GM23248 (cell line): ENCODE results near the gene LMOD2. TPM values are rescaled to one million over a fixed set of nuclear protein-coding genes. Genes with fewer than 3 reads are reported as not detected.

Source experiments
- DNase-seq: peaks from one replicate; pipeline ENCODE4 v3.0.0-alpha.2; 2015
- H2AFZ ChIP-seq: fragments of 200-600 bp; sonication (generic); 2 replicates; pipeline ENCODE4 v1.6.1; 2016; ENCODE audit warnings: antibody characterized with exemption
- H3F3A ChIP-seq: fragments of 200-600 bp; sonication (generic); 2 replicates; pipeline ENCODE4 v1.6.1; 2016; ENCODE audit warnings: mild to moderate bottlenecking, antibody characterized with exemption, mixed run types; ENCODE audit not compliant: insufficient read depth
- H3K27ac ChIP-seq: fragments of 200-600 bp; sonication (generic); 2 replicates; pipeline ENCODE4 v1.5.1; 2016; ENCODE audit warnings: mild to moderate bottlenecking
- H3K27me3 ChIP-seq: fragments of 200-600 bp; sonication (generic); replicated peaks from 2 replicates; pipeline ENCODE4 v1.6.1; 2016; ENCODE audit warnings: mild to moderate bottlenecking; ENCODE audit not compliant: insufficient read depth
- H3K36me3 ChIP-seq: fragments of 200-600 bp; sonication (generic); 2 replicates; pipeline ENCODE4 v1.6.1; 2016; ENCODE audit warnings: low read depth, mild to moderate bottlenecking
- H3K4me1 ChIP-seq: fragments of 200-600 bp; sonication (generic); 2 replicates; pipeline ENCODE4 v1.6.1; 2016; ENCODE audit warnings: mild to moderate bottlenecking; ENCODE audit not compliant: insufficient read depth
- H3K4me2 ChIP-seq: fragments of 200-600 bp; sonication (generic); one replicate; pipeline ENCODE4 v1.6.1; 2016; ENCODE audit warnings: mild to moderate bottlenecking; ENCODE audit not compliant: unreplicated experiment
- H3K4me3 ChIP-seq: fragments of 200-600 bp; sonication (generic); 2 replicates; pipeline ENCODE4 v1.5.1; 2016; ENCODE audit warnings: mild to moderate bottlenecking
- H3K79me2 ChIP-seq: fragments of 200-600 bp; sonication (generic); 2 replicates; pipeline ENCODE4 v1.6.1; 2016; ENCODE audit warnings: mild to moderate bottlenecking; ENCODE audit not compliant: insufficient read depth
- H3K9ac ChIP-seq: fragments of 200-600 bp; sonication (generic); 2 replicates; pipeline ENCODE4 v1.6.1; 2016; ENCODE audit warnings: mild to moderate bottlenecking
- H3K9me2 ChIP-seq: fragments of 200-600 bp; sonication (generic); 2 replicates; pipeline ENCODE4 v1.6.1; 2016; ENCODE audit warnings: mixed run types, mild to moderate bottlenecking, moderate library complexity; ENCODE audit not compliant: insufficient read depth
- H3K9me3 ChIP-seq: fragments of 200-600 bp; sonication (generic); one replicate; pipeline ENCODE4 v1.6.1; 2017; ENCODE audit warnings: low read depth
- H4K20me1 ChIP-seq: fragments of 200-600 bp; sonication (generic); 2 replicates; pipeline ENCODE4 v1.6.0; 2016; ENCODE audit not compliant: insufficient read depth
- EZH2 ChIP-seq: fragments of 200-600 bp; sonication (generic); IDR thresholded peaks from 2 replicates; pipeline ENCODE4 v1.6.1; 2018; ENCODE audit warnings: antibody characterized with exemption, mild to moderate bottlenecking; ENCODE audit not compliant: insufficient read depth, poor library complexity, severe bottlenecking
- EZH2phosphoT487 ChIP-seq: fragments of 200-600 bp; sonication (generic); IDR thresholded peaks from 2 replicates; pipeline ENCODE4 v1.6.1; 2018; ENCODE audit warnings: antibody characterized with exemption, moderate library complexity, mild to moderate bottlenecking, low read depth; ENCODE audit not compliant: insufficient read depth
- WGBS, 2 experiments: methylation state at CpG; one replicate each; pipeline ENCODE4 v1.1.6; 2015 to 2017; ENCODE audit warnings: low lambda C conversion rate in 2 of 2, low coverage in 1 of 2; ENCODE audit errors: missing lambda C conversion rate in 2 of 2; 5-methylcytosine and 5-hydroxymethylcytosine counted together
- in situ Hi-C: fragments of 300-500 bp; cut with MboI; formaldehyde crosslinking; loops from 2 replicates; pipeline ENCODE4 v1.15.0; 2020
- polyA plus RNA-seq: library from polyadenylated mRNA; unstranded; fragments of >200 nt; fragmentation: Nextera tagmentation; extraction: Ambion mirVana; gene quantifications from 2 replicates; pipeline ENCODE4 v1.2.1, GENCODE V29; 2016
- total RNA-seq: library from RNA; depleted of rRNA; stranded (reverse); fragments of >200 nt; shearing (Covaris generic); gene quantifications from 2 replicates; pipeline ENCODE4 v1.2.3, GENCODE V29; 2014

LMOD2 gene
- total and polyA plus RNA-seq, 2 experiments from 2014 or later: not detected

GRCh38 chr7:123653162-123653561 is 2.5 kb upstream of the LMOD2 start:
- no peaks in the 10 kb centered on the region for H3K27me3 ChIP-seq
- no peak overlapping the region for H3K4me2 ChIP-seq
- no peaks in the 10 kb centered on the region for H4K20me1 ChIP-seq
- H3K4me3 ChIP-seq: no peak overlapping the region
- H3K79me2 ChIP-seq: no peaks in the 10 kb centered on the region
- H3K9me3 ChIP-seq: no peaks in the 10 kb centered on the region
- TF ChIP-seq EZH2phosphoT487 (no peak), EZH2 (no peak)
- no peaks in the 10 kb centered on the region for H3K36me3 ChIP-seq
- H3K4me1 ChIP-seq: no peaks in the 10 kb centered on the region
- no peak for DNase-seq
- H3K9me2 ChIP-seq: no peaks in the 10 kb centered on the region
- in situ Hi-C loops: no loop called here
- H3K27ac ChIP-seq: no peak overlapping the region
- no peak overlapping the region for H2AFZ ChIP-seq
- H3K9ac ChIP-seq: no peak overlapping the region
- 54 to 63% methylated on average over 6 of the region's 6 CpGs for whole genome bisulfite sequencing, 2 experiments
- no peaks in the 10 kb centered on the region for H3F3A ChIP-seq

GRCh38 chr7:123656544-123657303 is 1.1 kb downstream of the LMOD2 start:
- no peak for DNase-seq

GRCh38 chr7:123657304-123657685 is 1.6 kb downstream of the LMOD2 start:
- Histone ChIP-seq H3K9ac (no peak overlapping the region), H3K4me3 (no peak overlapping the region), H3K4me2 (no peak overlapping the region), H3K36me3 (no peaks in the 10 kb centered on the region), H2AFZ (no peak overlapping the region), H3K4me1 (no peaks in the 10 kb centered on the region), H3K9me2 (no peaks in the 10 kb centered on the region), H3K27ac (no peak overlapping the region), H3K27me3 (peaks cover 13% of the 10 kb centered on the region; the same call in 1 of the 2 replicates), H3K9me3 (no peaks in the 10 kb centered on the region), H3F3A (no peaks in the 10 kb centered on the region), H3K79me2 (no peaks in the 10 kb centered on the region), H4K20me1 (no peaks in the 10 kb centered on the region)
- WGBS, 2 experiments: 30 to 36% methylated on average over 1 of the region's 1 CpG
- in situ Hi-C loops: no loop called here
- TF ChIP-seq EZH2phosphoT487: no peak
- no peak for TF ChIP-seq EZH2
- no peak for DNase-seq

More at GRCh38 chr7:123656544-123657303, 1.1 kb downstream of the LMOD2 start:
- WGBS, 2 experiments: 68 to 71% methylated on average over 6 of the region's 6 CpGs
- Histone ChIP-seq H3K27ac (no peak overlapping the region), H3K9me3 (no peaks in the 10 kb centered on the region), H3K9me2 (no peaks in the 10 kb centered on the region), H3K79me2 (no peaks in the 10 kb centered on the region), H3K27me3 (peaks cover 13% of the 10 kb centered on the region; the same call in 1 of the 2 replicates), H3K4me1 (no peaks in the 10 kb centered on the region), H2AFZ (no peak overlapping the region), H4K20me1 (no peaks in the 10 kb centered on the region), H3K4me2 (no peak overlapping the region), H3K4me3 (no peak overlapping the region), H3K36me3 (no peaks in the 10 kb centered on the region), H3F3A (no peaks in the 10 kb centered on the region), H3K9ac (no peak overlapping the region)
- TF ChIP-seq EZH2phosphoT487 (no peak), EZH2 (no peak)
- in situ Hi-C loops: no loop called here

GRCh38 chr7:123658023-123658422 is 2.4 kb downstream of the LMOD2 start:
- Histone ChIP-seq H3K9me3 (no peaks in the 10 kb centered on the region), H4K20me1 (no peaks in the 10 kb centered on the region), H2AFZ (no peak overlapping the region), H3K27ac (no peak overlapping the region), H3K27me3 (peaks cover 13% of the 10 kb centered on the region; the same call in 1 of the 2 replicates), H3K9me2 (no peaks in the 10 kb centered on the region), H3K4me1 (no peaks in the 10 kb centered on the region), H3K79me2 (no peaks in the 10 kb centered on the region), H3K4me2 (no peak overlapping the region), H3K4me3 (no peak overlapping the region), H3K9ac (no peak overlapping the region), H3F3A (no peaks in the 10 kb centered on the region), H3K36me3 (no peaks in the 10 kb centered on the region)
- WGBS, 2 experiments: 70 to 73% methylated on average over 6 of the region's 6 CpGs
- no peak for DNase-seq
- in situ Hi-C loops: no loop called here
- TF ChIP-seq EZH2: no peak
- no peak for TF ChIP-seq EZH2phosphoT487
